SH-SY5Y (cell line): ENCODE data around the gene DHX40.

Experiments
- GATA2 ChIP-seq: IDR thresholded peaks from 2 replicates; pipeline ENCODE4 v1.6.1; 2011; ENCODE audit warnings: mild to moderate bottlenecking, low read depth, low read length
- GATA3 ChIP-seq: IDR thresholded peaks from 2 replicates; pipeline ENCODE4 v1.6.1; 2011; ENCODE audit warnings: low read depth, mild to moderate bottlenecking, low read length, moderate library complexity

- TF ChIP-seq GATA3 (peak; percentile 100), GATA2 (peak; percentile 98)
Measured at GRCh38 chr17:59547131-59547915, 18.1 kb upstream of the DHX40 start.
